Panc1 (cell line): ENCODE results near the gene RAMP1.

ENCODE experiments used
- POLR2AphosphoS5 ChIP-seq: IDR thresholded peaks from 2 replicates; pipeline ENCODE4 v1.6.1; 2012; ENCODE audit warnings: mild to moderate bottlenecking, low read depth, low read length, moderate library complexity
- TF ChIP-seq, protein P1 (sequence below): fragments of 450-650 bp; IDR thresholded peaks from 2 replicates; pipeline ENCODE4 v1.5.1; 2017; ENCODE audit warnings: mild to moderate bottlenecking

DNA sequence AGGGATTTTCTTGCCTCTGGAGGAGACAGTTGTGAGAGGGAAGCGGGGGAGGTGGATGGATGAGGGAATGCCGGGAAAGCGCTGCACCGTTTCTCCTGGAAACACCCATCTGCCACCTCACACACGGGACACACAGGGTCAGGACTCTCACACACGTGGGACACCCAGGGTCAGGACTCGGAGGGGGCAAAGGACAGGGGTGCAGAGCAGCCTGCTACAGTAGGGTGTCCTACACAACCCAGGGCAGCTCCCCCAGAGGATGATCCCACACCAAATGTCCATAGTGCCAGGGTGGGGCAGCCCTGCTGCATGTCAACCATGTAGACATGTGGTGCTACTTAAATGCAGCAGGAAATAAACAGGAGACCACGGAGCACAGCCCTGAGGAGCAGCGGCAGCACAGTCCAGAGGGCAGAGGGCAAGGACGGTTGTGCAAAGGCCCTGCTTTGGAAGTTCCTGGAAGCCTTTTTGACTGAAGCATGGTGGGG is 5.1 kb downstream of the RAMP1 start:
- TF ChIP-seq, protein P1, sequence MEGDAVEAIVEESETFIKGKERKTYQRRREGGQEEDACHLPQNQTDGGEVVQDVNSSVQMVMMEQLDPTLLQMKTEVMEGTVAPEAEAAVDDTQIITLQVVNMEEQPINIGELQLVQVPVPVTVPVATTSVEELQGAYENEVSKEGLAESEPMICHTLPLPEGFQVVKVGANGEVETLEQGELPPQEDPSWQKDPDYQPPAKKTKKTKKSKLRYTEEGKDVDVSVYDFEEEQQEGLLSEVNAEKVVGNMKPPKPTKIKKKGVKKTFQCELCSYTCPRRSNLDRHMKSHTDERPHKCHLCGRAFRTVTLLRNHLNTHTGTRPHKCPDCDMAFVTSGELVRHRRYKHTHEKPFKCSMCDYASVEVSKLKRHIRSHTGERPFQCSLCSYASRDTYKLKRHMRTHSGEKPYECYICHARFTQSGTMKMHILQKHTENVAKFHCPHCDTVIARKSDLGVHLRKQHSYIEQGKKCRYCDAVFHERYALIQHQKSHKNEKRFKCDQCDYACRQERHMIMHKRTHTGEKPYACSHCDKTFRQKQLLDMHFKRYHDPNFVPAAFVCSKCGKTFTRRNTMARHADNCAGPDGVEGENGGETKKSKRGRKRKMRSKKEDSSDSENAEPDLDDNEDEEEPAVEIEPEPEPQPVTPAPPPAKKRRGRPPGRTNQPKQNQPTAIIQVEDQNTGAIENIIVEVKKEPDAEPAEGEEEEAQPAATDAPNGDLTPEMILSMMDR, result no peak
- TF ChIP-seq POLR2AphosphoS5, result no peak
